Caco-2 (cell line): Measurements from ENCODE around the gene STK35. TPM values are rescaled to one million over a fixed set of nuclear protein-coding genes. Genes with fewer than 3 reads are reported as not detected.

Source experiments
- BruUV-seq: library from RNA; stranded (reverse); fragments of 400-500 nt; replicated peaks from 2 replicates; lab custom pipeline; 2021; lab: Mats Ljungman, UMichigan
- CTCF ChIA-PET: fragments of 300-600 bp; sonication (Branson Sonifier 250); formaldehyde crosslinking; loops from one replicate; lab custom pipeline; 2022; ENCODE audit warnings: antibody characterized with exemption; lab: Charles Lee
- POLR2A ChIA-PET: fragments of 300-600 bp; sonication (Branson Sonifier 250); formaldehyde crosslinking; loops from one replicate; lab custom pipeline; 2022; ENCODE audit warnings: antibody characterized with exemption; lab: Charles Lee
- DNase-seq, 2 experiments: peaks; one replicate each; pipeline versions ENCODE4 v3.0.0 to v3.0.0-alpha.2; 2020 to 2022
- H3K27me3 ChIP-seq: replicated peaks from 2 replicates; pipeline ENCODE4 v1.6.0; 2011; ENCODE audit warnings: low read length; ENCODE audit not compliant: control insufficient read depth, insufficient read depth
- H3K36me3 ChIP-seq: 2 replicates; pipeline ENCODE4 v1.5.1; 2011; ENCODE audit warnings: low read length; ENCODE audit not compliant: control insufficient read depth, insufficient read depth
- H3K4me1 ChIP-seq: fragments of 250-450 bp; sonication (Bioruptor Pico); 2 replicates; pipeline ENCODE4 v1.5.1; 2020; ENCODE audit warnings: mild to moderate bottlenecking
- H3K4me3 ChIP-seq: 2 replicates; pipeline ENCODE4 v1.5.1; 2011; ENCODE audit warnings: low read depth, mild to moderate bottlenecking, control low read depth, low read length
- H3K9me3 ChIP-seq: fragments of 250-450 bp; sonication (Bioruptor Pico); 2 replicates; pipeline ENCODE4 v1.5.1; 2020; ENCODE audit warnings: mild to moderate bottlenecking, moderate library complexity
- H3K27ac Mint-ChIP-seq: one replicate; pipeline ENCODE4 v1.8.0; 2022; ENCODE audit warnings: mixed read lengths; ENCODE audit not compliant: unreplicated experiment
- H3K27me3 Mint-ChIP-seq: one replicate; pipeline ENCODE4 v1.8.0; 2022; ENCODE audit warnings: mixed read lengths; ENCODE audit not compliant: insufficient read depth, unreplicated experiment
- H3K36me3 Mint-ChIP-seq: one replicate; pipeline ENCODE4 v1.8.0; 2022; ENCODE audit warnings: mild to moderate bottlenecking, mixed read lengths; ENCODE audit not compliant: insufficient read depth, unreplicated experiment
- H3K4me1 Mint-ChIP-seq: one replicate; pipeline ENCODE4 v1.8.0; 2022; ENCODE audit warnings: low read depth, mixed read lengths; ENCODE audit not compliant: unreplicated experiment
- H3K4me3 Mint-ChIP-seq: one replicate; pipeline ENCODE4 v1.8.0; 2022; ENCODE audit warnings: mild to moderate bottlenecking, moderate library complexity, mixed read lengths; ENCODE audit not compliant: unreplicated experiment
- H3K9me3 Mint-ChIP-seq: one replicate; pipeline ENCODE4 v1.8.0; 2022; ENCODE audit warnings: mixed read lengths; ENCODE audit not compliant: unreplicated experiment
- intact Hi-C: fragments of 100-400 bp; cut with micrococcal nuclease; formaldehyde crosslinking; loops from one replicate; pipeline ENCODE4 v1.10.0; 2022; ENCODE audit not compliant: unreplicated experiment
- total RNA-seq: library from RNA; stranded (reverse); gene quantifications from 2 replicates; pipeline ENCODE4 v1.2.3, GENCODE V29; 2022
- TF ChIP-seq, protein P1 (sequence below), 2 experiments: fragments of 200-600 bp in 1 of 2; IDR thresholded peaks; 1 replicate in 1 of 2; 2 replicates in 1 of 2; pipeline versions ENCODE4 v1.5.1 to v1.8.0; 2011 to 2022; ENCODE audit warnings: antibody characterized with exemption in 1 of 2, control low read depth in 1 of 2, inconsistent platforms in 1 of 2, low read depth in 1 of 2, low read length in 1 of 2, mild to moderate bottlenecking in 1 of 2, moderate library complexity in 1 of 2; ENCODE audit not compliant: insufficient read depth in 1 of 2, severe bottlenecking in 1 of 2, unreplicated experiment in 1 of 2

The STK35 gene
- total RNA-seq, 1 experiment from 2014 or later, result 40.2 TPM

DNA sequence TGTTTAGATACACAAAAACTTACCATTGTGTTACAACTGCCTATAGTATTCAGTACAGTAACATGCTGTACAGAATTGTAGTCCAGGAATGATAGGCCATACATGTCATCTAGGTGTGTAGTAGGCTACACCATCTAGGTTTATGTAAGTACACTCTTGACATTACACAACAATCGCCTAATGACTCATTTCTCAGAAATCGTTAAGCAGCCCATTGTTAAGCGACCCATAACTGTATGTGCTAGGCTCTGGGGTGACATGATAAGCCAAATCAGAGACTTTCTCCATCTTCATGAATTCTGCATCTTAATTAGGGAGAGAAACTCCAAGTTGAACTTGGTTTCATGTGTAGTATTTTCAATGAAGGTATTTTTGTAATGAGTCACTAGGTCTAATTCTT lies 17.2 kb downstream of the STK35 start:
- peaks cover 4% of the 10 kb centered on the region; the same call in 1 of the 2 replicates for H3K36me3 ChIP-seq
- no peaks in the 10 kb centered on the region for H3K4me1 Mint-ChIP-seq
- POLR2A ChIA-PET, result no interaction called here
- no peaks in the 10 kb centered on the region for H3K27me3 Mint-ChIP-seq
- H3K27ac Mint-ChIP-seq, result no peak overlapping the region
- intact Hi-C loops, result loop anchor here (10.0 kb wide), 1 partner anchor 224 kb away; the partner anchor contains the start of gene SIRPA
- TF ChIP-seq, protein P1, sequence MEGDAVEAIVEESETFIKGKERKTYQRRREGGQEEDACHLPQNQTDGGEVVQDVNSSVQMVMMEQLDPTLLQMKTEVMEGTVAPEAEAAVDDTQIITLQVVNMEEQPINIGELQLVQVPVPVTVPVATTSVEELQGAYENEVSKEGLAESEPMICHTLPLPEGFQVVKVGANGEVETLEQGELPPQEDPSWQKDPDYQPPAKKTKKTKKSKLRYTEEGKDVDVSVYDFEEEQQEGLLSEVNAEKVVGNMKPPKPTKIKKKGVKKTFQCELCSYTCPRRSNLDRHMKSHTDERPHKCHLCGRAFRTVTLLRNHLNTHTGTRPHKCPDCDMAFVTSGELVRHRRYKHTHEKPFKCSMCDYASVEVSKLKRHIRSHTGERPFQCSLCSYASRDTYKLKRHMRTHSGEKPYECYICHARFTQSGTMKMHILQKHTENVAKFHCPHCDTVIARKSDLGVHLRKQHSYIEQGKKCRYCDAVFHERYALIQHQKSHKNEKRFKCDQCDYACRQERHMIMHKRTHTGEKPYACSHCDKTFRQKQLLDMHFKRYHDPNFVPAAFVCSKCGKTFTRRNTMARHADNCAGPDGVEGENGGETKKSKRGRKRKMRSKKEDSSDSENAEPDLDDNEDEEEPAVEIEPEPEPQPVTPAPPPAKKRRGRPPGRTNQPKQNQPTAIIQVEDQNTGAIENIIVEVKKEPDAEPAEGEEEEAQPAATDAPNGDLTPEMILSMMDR (IDR thresholded peaks at IDR 0.05; ENCODE audit: insufficient read depth in 1 of 2, low read depth in 1 of 2, low read length in 1 of 2, severe bottlenecking in 1 of 2, unreplicated experiment in 1 of 2), result no peak
- CTCF ChIA-PET, result no interaction called here
- H3K9me3 ChIP-seq, result no peaks in the 10 kb centered on the region
- H3K4me1 ChIP-seq, result no peaks in the 10 kb centered on the region
- no TSS peak for BruUV-seq
- DNase-seq, result no peak
- H3K9me3 Mint-ChIP-seq, result no peaks in the 10 kb centered on the region
- H3K27me3 ChIP-seq, result no peaks in the 10 kb centered on the region
- H3K4me3 Mint-ChIP-seq, result no peak overlapping the region
- no peak overlapping the region for H3K4me3 ChIP-seq
- H3K36me3 Mint-ChIP-seq, result peaks cover 60% of the 10 kb centered on the region

DNA sequence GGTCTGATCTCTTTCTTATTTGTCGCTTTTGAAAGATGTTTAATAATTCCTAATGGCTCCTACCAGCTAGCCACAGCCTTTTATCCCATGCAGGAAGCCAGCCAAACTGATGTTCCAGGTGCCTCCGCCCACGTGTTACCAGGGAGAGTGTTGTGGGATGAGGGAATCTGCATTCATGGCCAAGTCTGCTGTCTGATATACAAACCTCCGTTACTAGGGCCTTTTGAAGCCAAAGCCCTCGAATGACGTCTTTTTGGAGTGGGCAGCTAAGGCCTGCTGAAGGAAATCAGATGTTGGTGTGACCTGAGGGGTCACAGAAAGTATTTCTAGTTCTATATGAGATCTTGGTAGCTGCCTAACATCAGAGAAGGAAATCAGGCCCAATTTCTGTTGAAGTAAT lies 21.3 kb downstream of the STK35 start:
- H3K36me3 Mint-ChIP-seq, result peaks cover 40% of the 10 kb centered on the region
- Histone ChIP-seq H3K27me3 (no peaks in the 10 kb centered on the region), H3K4me1 (no peaks in the 10 kb centered on the region), H3K9me3 (no peaks in the 10 kb centered on the region), H3K36me3 (peaks cover 2% of the 10 kb centered on the region; the same call in 1 of the 2 replicates), H3K4me3 (no peak overlapping the region)
- no peak overlapping the region for H3K27ac Mint-ChIP-seq
- DNase-seq, result no peak
- H3K9me3 Mint-ChIP-seq, result no peaks in the 10 kb centered on the region
- no peaks in the 10 kb centered on the region for H3K27me3 Mint-ChIP-seq
- no TSS peak for BruUV-seq
- no peak overlapping the region for H3K4me3 Mint-ChIP-seq
- POLR2A ChIA-PET, result no interaction called here
- TF ChIP-seq, protein P1 (IDR thresholded peaks at IDR 0.05; ENCODE audit: insufficient read depth in 1 of 2, low read depth in 1 of 2, low read length in 1 of 2, severe bottlenecking in 1 of 2, unreplicated experiment in 1 of 2), result no peak
- intact Hi-C loops, result no loop called here
- no peaks in the 10 kb centered on the region for H3K4me1 Mint-ChIP-seq
- CTCF ChIA-PET, result no interaction called here

- intact Hi-C loops, result no loop called here
- no peak overlapping the region for H3K4me3 ChIP-seq
- POLR2A ChIA-PET, result no interaction called here
- no peaks in the 10 kb centered on the region for H3K4me1 ChIP-seq
- H3K4me1 Mint-ChIP-seq, result no peaks in the 10 kb centered on the region
- H3K9me3 Mint-ChIP-seq, result no peaks in the 10 kb centered on the region
- peaks cover 33% of the 10 kb centered on the region for H3K36me3 Mint-ChIP-seq
- CTCF ChIA-PET, result no interaction called here
- no peaks in the 10 kb centered on the region for H3K9me3 ChIP-seq
- BruUV-seq, result no TSS peak
- H3K27me3 ChIP-seq, result no peaks in the 10 kb centered on the region
- TF ChIP-seq, protein P1 (IDR thresholded peaks at IDR 0.05; ENCODE audit: insufficient read depth in 1 of 2, low read depth in 1 of 2, low read length in 1 of 2, severe bottlenecking in 1 of 2, unreplicated experiment in 1 of 2), result no peak
- H3K36me3 ChIP-seq, result peaks cover 2% of the 10 kb centered on the region; the same call in 1 of the 2 replicates
- no peaks in the 10 kb centered on the region for H3K27me3 Mint-ChIP-seq
- DNase-seq, result no peak
- H3K27ac Mint-ChIP-seq, result no peak overlapping the region
- no peak overlapping the region for H3K4me3 Mint-ChIP-seq
Observed at GRCh38 chr20:2123720-2124119, 22.1 kb downstream of the STK35 start.
